OCI-LY7 (cell line): Measurements from ENCODE around the gene GFY. TPM values are rescaled to one million over a fixed set of nuclear protein-coding genes. Genes with fewer than 3 reads are reported as not detected.

ENCODE experiments used
- BruUV-seq: library from RNA; stranded (reverse); fragments of 400-500 nt; replicated peaks from 2 replicates; lab custom pipeline; 2021; lab: Mats Ljungman, UMichigan
- CTCF ChIA-PET: fragments of 300-600 bp; sonication (Branson Sonifier 250); formaldehyde crosslinking; loops from one replicate; lab custom pipeline; 2022; ENCODE audit warnings: antibody characterized with exemption; ENCODE audit not compliant: unreplicated experiment; lab: Charles Lee
- POLR2A ChIA-PET: fragments of 300-600 bp; sonication (Branson Sonifier 250); formaldehyde crosslinking; loops from one replicate; lab custom pipeline; 2022; ENCODE audit warnings: antibody characterized with exemption; lab: Charles Lee
- DNase-seq: peaks from one replicate; pipeline ENCODE4 v3.0.0-alpha.2; 2015; ENCODE audit warnings: low spot score
- H2AFZ ChIP-seq: fragments of 200-600 bp; sonication (generic), shearing (Covaris generic); 2 replicates; pipeline ENCODE4 v1.6.1; 2014; ENCODE audit warnings: mild to moderate bottlenecking, antibody characterized with exemption, low read length, moderate library complexity
- H3K27ac ChIP-seq: fragments of 200-600 bp; sonication (generic); 2 replicates; pipeline ENCODE4 v1.5.1; 2014; ENCODE audit warnings: mixed run types, low read depth, mild to moderate bottlenecking, moderate library complexity, low read length, inconsistent platforms; ENCODE audit not compliant: poor library complexity, severe bottlenecking
- H3K36me3 ChIP-seq: fragments of 200-600 bp; sonication (generic); 2 replicates; pipeline ENCODE4 v1.6.1; 2014; ENCODE audit warnings: mild to moderate bottlenecking, antibody characterized with exemption, low read length, moderate library complexity, mixed read lengths; ENCODE audit not compliant: insufficient read depth
- H3K4me1 ChIP-seq: fragments of 200-600 bp; sonication (generic); 2 replicates; pipeline ENCODE4 v1.5.1; 2014; ENCODE audit warnings: mild to moderate bottlenecking, low read length; ENCODE audit not compliant: insufficient read depth, poor library complexity, severe bottlenecking
- H3K4me2 ChIP-seq: fragments of 200-600 bp; sonication (generic); 2 replicates; pipeline ENCODE4 v1.6.1; 2014; ENCODE audit warnings: mild to moderate bottlenecking, low read length
- H3K4me3 ChIP-seq: fragments of 200-600 bp; sonication (generic); 2 replicates; pipeline ENCODE4 v1.5.1; 2014; ENCODE audit warnings: mild to moderate bottlenecking, low read depth, low read length; ENCODE audit not compliant: poor library complexity, severe bottlenecking
- H3K79me2 ChIP-seq: fragments of 200-600 bp; sonication (generic); 2 replicates; pipeline ENCODE4 v1.6.1; 2016; ENCODE audit warnings: low read depth, mild to moderate bottlenecking, low read length, moderate library complexity, mixed read lengths; ENCODE audit not compliant: insufficient read depth
- H3K9me2 ChIP-seq: fragments of 200-600 bp; sonication (generic); 2 replicates; pipeline ENCODE4 v1.6.1; 2016; ENCODE audit warnings: mild to moderate bottlenecking, low read length, mixed read lengths; ENCODE audit not compliant: insufficient read depth
- H3K9me3 ChIP-seq: fragments of 200-600 bp; sonication (generic); 2 replicates; pipeline ENCODE4 v1.6.1; 2014; ENCODE audit warnings: mild to moderate bottlenecking, mixed run types, low read length, mixed read lengths
- H4K20me1 ChIP-seq: fragments of 200-600 bp; sonication (generic); 2 replicates; pipeline ENCODE4 v1.6.1; 2014; ENCODE audit warnings: mild to moderate bottlenecking, antibody characterized with exemption, low read length, moderate library complexity, mixed read lengths; ENCODE audit not compliant: insufficient read depth
- CTCF ChIP-seq: fragments of 200-600 bp; sonication (generic); conservative IDR thresholded peaks from 2 replicates; pipeline ENCODE4 v1.5.1; 2014; ENCODE audit warnings: mild to moderate bottlenecking, antibody characterized with exemption, low read length, moderate library complexity, mixed read lengths
- EZH2phosphoT487 ChIP-seq: fragments of 200-600 bp; sonication (generic); IDR thresholded peaks from 2 replicates; pipeline ENCODE4 v1.6.1; 2018; ENCODE audit warnings: low read depth, borderline replicate concordance, mild to moderate bottlenecking, mixed run types, antibody characterized with exemption, low read length, moderate library complexity, mixed read lengths
- intact Hi-C: fragments of 100-400 bp; cut with micrococcal nuclease; formaldehyde crosslinking; loops from one replicate; pipeline ENCODE4 v1.10.0; 2022; ENCODE audit not compliant: unreplicated experiment
- total RNA-seq, 2 experiments: library from RNA; depleted of rRNA in 1 of 2; stranded (reverse); fragments of >200 nt in 1 of 2; shearing (Covaris generic) in 1 of 2; gene quantifications; 2 replicates each; pipeline ENCODE4 v1.2.3, GENCODE V29; 2014 to 2022

GFY gene
- total RNA-seq, 2 experiments from 2014 or later, result not detected

- POLR2A ChIA-PET, result no interaction called here
- H2AFZ ChIP-seq, result no peak overlapping the region
- BruUV-seq, result no TSS peak
- no peak overlapping the region for H3K4me2 ChIP-seq
- no peak for TF ChIP-seq EZH2phosphoT487
- TF ChIP-seq CTCF, result no peak
- no peak overlapping the region for H3K27ac ChIP-seq
- no peaks in the 10 kb centered on the region for H3K79me2 ChIP-seq
- H3K4me3 ChIP-seq, result no peak overlapping the region
- no peaks in the 10 kb centered on the region for H3K36me3 ChIP-seq
- CTCF ChIA-PET, result no interaction called here
- intact Hi-C loops, result no loop called here
- peaks cover 66% of the 10 kb centered on the region for H3K4me1 ChIP-seq
- H3K9me2 ChIP-seq, result no peaks in the 10 kb centered on the region
- H3K9me3 ChIP-seq, result no peaks in the 10 kb centered on the region
- H4K20me1 ChIP-seq, result no peaks in the 10 kb centered on the region
- DNase-seq, result no peak
Observed at GRCh38 chr19:49395581-49396407, 29.4 kb upstream of the GFY start.

GRCh38 chr19:49396738-49397505 lies 28.3 kb upstream of the GFY start:
- Histone ChIP-seq H4K20me1 (no peaks in the 10 kb centered on the region), H2AFZ (no peak overlapping the region), H3K36me3 (no peaks in the 10 kb centered on the region), H3K4me1 (peaks cover 60% of the 10 kb centered on the region), H3K9me3 (no peaks in the 10 kb centered on the region), H3K4me3 (no peak overlapping the region), H3K4me2 (no peak overlapping the region), H3K79me2 (no peaks in the 10 kb centered on the region), H3K27ac (no peak overlapping the region), H3K9me2 (no peaks in the 10 kb centered on the region)
- ChIA-PET POLR2A (no interaction called here), CTCF (no interaction called here)
- intact Hi-C loops, result no loop called here
- BruUV-seq, result no TSS peak
- no peak for DNase-seq
- TF ChIP-seq EZH2phosphoT487 (no peak), CTCF (no peak)
